ENCODE data around the gene LRRC47. TPM values are rescaled to one million over a fixed set of nuclear protein-coding genes. Genes with fewer than 3 reads are reported as not detected.

Gene LRRC47
- polyA plus RNA-seq, 2 donors = 10.4 to 17.8 TPM

GRCh38 chr1:3731583-3732433, 64.5 kb downstream of the LRRC47 start:
- WGBS, 2 donors = 62 to 64% methylated on average over 25 of the region's 25 CpGs
- H3K27ac ChIP-seq (ENCODE audit: low read depth in 2 of 2, low read length in 1 of 2) = no peak overlapping the region
- no peaks in the 10 kb centered on the region for H3K9me3 ChIP-seq (ENCODE audit: control insufficient read depth in 2 of 2, insufficient read depth in 1 of 2, low read depth in 1 of 2, low read length in 1 of 2)
- H3K4me1 ChIP-seq (ENCODE audit: control insufficient read depth in 2 of 2, insufficient read depth in 2 of 2, low read length in 1 of 2) = no peaks in the 10 kb centered on the region
- peaks cover 3 to 11% of the 10 kb centered on the region in 2 donors for H3K36me3 ChIP-seq (ENCODE audit: control insufficient read depth in 2 of 2, insufficient read depth in 2 of 2, low read length in 1 of 2)
- no peak overlapping the region for H3K4me3 ChIP-seq (ENCODE audit: low read depth in 1 of 2, low read length in 2 of 2)
- H3K27me3 ChIP-seq (ENCODE audit: control insufficient read depth in 1 of 2, insufficient read depth in 2 of 2, low read length in 2 of 2) = no peaks in the 10 kb centered on the region

GRCh38 chr1:3730543-3731247, 65.6 kb downstream of the LRRC47 start:
- Histone ChIP-seq H3K27me3 (ENCODE audit: control insufficient read depth in 1 of 2, insufficient read depth in 2 of 2, low read length in 2 of 2) (no peaks in the 10 kb centered on the region), H3K27ac (ENCODE audit: low read depth in 2 of 2, low read length in 1 of 2) (no peak overlapping the region), H3K36me3 (ENCODE audit: control insufficient read depth in 2 of 2, insufficient read depth in 2 of 2, low read length in 1 of 2) (peaks cover 0 to 10% of the 10 kb centered on the region in 2 donors), H3K4me1 (ENCODE audit: control insufficient read depth in 2 of 2, insufficient read depth in 2 of 2, low read length in 1 of 2) (no peaks in the 10 kb centered on the region), H3K9me3 (ENCODE audit: control insufficient read depth in 2 of 2, insufficient read depth in 1 of 2, low read depth in 1 of 2, low read length in 1 of 2) (no peaks in the 10 kb centered on the region), H3K4me3 (ENCODE audit: low read depth in 1 of 2, low read length in 2 of 2) (no peak overlapping the region)
- whole genome bisulfite sequencing, 2 donors = 73 to 79% methylated on average over 25 of the region's 25 CpGs

- WGBS, 2 donors = 74 to 76% methylated on average over 32 of the region's 32 CpGs
- no peak overlapping the region for H3K27ac ChIP-seq (ENCODE audit: low read depth in 2 of 2, low read length in 1 of 2)
- H3K36me3 ChIP-seq (ENCODE audit: control insufficient read depth in 2 of 2, insufficient read depth in 2 of 2, low read length in 1 of 2) = peaks cover 0 to 8% of the 10 kb centered on the region in 2 donors
- no peaks in the 10 kb centered on the region for H3K9me3 ChIP-seq (ENCODE audit: control insufficient read depth in 2 of 2, insufficient read depth in 1 of 2, low read depth in 1 of 2, low read length in 1 of 2)
- no peaks in the 10 kb centered on the region for H3K4me1 ChIP-seq (ENCODE audit: control insufficient read depth in 2 of 2, insufficient read depth in 2 of 2, low read length in 1 of 2)
- no peak overlapping the region for H3K4me3 ChIP-seq (ENCODE audit: low read depth in 1 of 2, low read length in 2 of 2)
- H3K27me3 ChIP-seq (ENCODE audit: control insufficient read depth in 1 of 2, insufficient read depth in 2 of 2, low read length in 2 of 2) = no peaks in the 10 kb centered on the region
Measured at GRCh38 chr1:3729594-3730542, 66.4 kb downstream of the LRRC47 start.

Other genes starting within 250 kb of the LRRC47 start
- gene MEGF6, start 185.0 kb downstream of the LRRC47 start, polyA plus RNA-seq = 10 to 100 TPM; 11.8 to 23.7 TPM
- 10 to 100 TPM; 20.1 to 32.8 TPM for gene TPRG1L, start 171.5 kb downstream of the LRRC47 start, polyA plus RNA-seq
- 10 to 100 TPM; 13.6 to 16.4 TPM for gene WRAP73, start 146.4 kb downstream of the LRRC47 start, polyA plus RNA-seq
- gene TP73, start 144.0 kb downstream of the LRRC47 start, polyA plus RNA-seq = 1 to 10 TPM; 3.5 to 6.0 TPM
- not detected for gene CCDC27, start 44.0 kb downstream of the LRRC47 start, polyA plus RNA-seq
- gene SMIM1, start 23.7 kb downstream of the LRRC47 start, polyA plus RNA-seq = 1 to 10 TPM; 1.1 to 1.9 TPM
- gene CEP104, start 60.7 kb upstream of the LRRC47 start, polyA plus RNA-seq = 1 to 10 TPM; 6.6 to 7.0 TPM
- gene DFFB, start 61.0 kb upstream of the LRRC47 start, polyA plus RNA-seq = 1 to 10 TPM; 1.9 to 2.3 TPM
- 10 to 100 TPM; 10.7 to 11.6 TPM for gene C1orf174, start 103.8 kb upstream of the LRRC47 start, polyA plus RNA-seq

All from esophagus (tissue), 2 donors.